Amniotic stem cell (primary cell): Measurements from ENCODE around the gene UBTFL1.
"Not testable (repeated sequence)": the region's sequence is repeated elsewhere in the genome, so short reads cannot be mapped to it uniquely, and the experiment has no call there.

ENCODE experiments used
- DNase-seq: peaks from one replicate; lab custom pipeline; 2025; lab: John Stamatoyannopoulos, UW

UBTFL1 gene, protein sequence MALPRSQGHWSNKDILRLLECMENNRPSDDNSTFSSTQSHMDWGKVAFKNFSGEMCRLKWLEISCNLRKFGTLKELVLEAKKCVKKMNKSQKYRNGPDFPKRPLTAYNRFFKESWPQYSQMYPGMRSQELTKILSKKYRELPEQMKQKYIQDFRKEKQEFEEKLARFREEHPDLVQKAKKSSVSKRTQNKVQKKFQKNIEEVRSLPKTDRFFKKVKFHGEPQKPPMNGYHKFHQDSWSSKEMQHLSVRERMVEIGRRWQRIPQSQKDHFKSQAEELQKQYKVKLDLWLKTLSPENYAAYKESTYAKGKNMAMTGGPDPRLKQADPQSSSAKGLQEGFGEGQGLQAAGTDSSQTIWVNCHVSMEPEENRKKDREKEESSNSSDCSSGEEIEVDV

DNA sequence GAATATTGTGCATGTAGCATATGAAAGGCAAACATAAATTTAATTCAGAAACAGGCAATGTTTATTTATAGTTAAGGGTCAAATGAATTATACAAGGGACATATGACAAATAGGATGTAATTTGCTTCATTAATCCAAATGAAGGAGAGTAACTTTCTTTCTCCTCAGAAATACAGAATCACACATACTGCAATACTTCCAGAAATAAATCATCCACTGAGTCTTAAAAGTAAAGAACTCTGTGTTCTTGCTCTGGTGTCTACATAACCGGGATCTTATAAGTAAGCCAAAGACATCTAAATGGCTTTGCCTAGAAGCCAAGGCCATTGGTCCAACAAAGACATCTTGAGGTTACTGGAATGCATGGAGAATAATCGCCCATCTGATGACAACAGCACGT, at the start of gene UBTFL1:
TSS of gene UBTFL1 (plus strand) at position 301 of the 400 bp plus-strand sequence. CDS start at position 301, 0 bp downstream.
- DNase-seq, result not testable (repeated sequence)

DNA sequence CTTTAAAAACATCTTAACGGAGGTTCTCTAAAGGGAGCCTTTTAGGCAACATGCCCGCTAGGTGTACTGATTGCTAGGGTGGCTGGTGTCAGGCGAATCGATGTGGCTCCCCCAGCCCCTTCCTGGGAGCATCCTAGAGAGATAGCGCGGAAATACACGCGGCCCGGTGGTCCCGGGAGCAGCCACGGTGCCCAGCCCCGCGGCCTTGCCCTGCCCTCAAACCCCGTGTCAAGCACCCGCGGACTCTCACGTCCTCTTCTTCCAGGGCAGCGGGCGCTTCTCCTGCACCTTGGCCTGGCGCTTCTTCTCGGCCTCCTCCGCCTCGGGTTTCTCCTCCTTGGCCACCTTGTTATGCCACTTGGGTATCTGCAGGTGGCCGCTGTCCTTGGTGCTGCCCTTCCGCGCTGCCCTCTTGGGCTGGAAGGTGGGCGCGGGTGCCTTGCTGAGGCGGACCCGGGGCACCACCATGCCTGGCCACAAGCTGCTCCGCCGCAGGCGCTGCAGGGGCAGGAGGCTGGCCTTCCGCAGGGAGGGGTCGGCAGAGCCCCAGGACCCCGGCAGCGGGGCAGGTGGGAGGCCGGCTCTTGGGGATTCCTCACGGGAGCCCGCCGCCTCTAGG, 34.0 kb upstream of the UBTFL1 start:
- not testable (repeated sequence) for DNase-seq

DNA sequence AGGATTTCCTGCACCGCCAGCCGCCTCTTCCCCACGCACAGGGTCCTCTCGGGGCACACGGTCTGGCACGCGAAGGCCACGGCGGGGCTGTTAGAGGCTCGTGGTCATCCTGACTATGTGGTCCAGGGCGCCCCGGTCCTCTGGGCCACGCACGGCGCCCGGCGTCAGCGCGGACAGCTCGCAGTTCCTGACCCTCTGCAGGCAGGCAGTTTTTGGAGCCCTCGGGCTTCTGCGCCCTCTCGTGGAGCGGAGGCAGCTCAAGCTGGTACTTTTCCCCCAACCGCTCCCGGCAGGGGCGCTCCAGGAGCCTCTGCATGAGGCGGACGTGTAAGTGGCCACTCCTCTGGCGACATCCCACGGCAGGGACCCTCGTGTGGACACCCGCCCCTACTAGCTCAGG, 33.4 kb upstream of the UBTFL1 start:
- DNase-seq, result not testable (repeated sequence)

DNA sequence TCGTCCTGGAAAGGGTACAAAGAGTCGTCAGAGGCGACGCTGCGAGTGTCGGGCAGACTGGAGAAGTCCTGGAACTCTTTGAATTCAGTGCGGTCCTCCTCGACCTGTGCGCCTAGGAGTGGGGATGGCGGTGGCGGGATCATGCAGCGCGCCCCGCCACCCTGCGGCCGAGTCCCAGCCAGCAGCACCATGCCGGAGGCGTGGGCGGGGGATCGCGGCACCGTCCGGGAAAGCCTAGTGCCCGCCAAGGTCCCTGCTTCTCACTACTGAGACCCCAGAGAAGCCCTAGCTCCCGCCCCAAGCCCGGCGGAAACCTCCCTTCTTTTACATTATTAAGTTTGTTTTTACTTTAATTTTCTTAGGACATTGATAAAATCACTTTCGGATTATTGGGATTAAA, 32.2 kb upstream of the UBTFL1 start:
- DNase-seq, result not testable (repeated sequence)

DNA sequence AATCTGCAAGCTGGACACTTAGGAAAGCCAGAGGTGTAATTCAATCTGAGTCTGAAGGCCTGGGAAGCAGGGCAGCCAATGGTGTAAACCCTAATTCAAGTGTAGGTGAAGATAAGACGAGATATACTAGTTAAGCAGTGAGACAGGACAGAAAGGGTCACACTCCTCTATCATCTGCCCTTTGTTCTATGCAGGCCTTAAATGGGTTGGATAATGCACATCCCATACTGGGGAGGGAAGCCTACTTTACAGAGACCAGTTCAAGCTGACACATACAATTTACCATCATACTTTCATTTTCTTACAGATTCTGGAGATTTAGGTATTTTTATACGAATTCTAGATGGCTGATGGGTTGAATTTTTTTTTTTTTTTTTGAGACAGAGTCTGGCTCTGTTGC, 3.0 kb downstream of the UBTFL1 start:
- DNase-seq, result not testable (repeated sequence)

DNA sequence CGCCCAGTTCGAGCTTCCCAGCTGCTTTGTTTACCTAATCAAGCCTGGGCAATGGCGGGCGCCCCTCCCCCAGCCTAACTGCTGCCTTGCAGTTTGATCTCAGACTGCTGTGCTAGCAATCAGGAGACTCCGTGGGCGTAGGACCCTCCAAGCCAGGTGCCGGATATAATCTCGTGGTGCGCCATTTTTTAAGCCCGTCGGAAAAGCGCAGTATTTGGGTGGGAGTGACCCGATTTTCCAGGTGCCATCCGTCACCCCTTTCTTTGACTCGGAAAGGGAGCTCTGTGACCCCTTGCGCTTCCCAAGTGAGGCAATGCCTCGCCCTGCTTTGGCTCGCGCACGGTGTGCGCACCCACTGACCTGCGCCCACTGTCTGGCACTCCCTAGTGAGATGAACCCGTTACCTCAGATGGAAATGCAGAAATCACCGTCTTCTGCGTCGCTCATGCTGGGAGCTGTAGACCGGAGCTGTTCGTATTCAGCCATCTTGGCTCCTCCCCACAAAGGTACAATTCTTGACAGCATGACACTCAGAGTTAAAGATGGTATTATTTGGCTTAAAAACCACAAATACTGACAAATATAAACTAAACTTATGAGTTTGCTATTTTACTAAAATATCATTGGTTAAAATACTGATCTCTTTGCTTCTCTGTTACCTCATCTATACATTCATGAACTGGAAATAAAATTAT, 9.6 kb downstream of the UBTFL1 start:
- DNase-seq, result not testable (repeated sequence)

DNA sequence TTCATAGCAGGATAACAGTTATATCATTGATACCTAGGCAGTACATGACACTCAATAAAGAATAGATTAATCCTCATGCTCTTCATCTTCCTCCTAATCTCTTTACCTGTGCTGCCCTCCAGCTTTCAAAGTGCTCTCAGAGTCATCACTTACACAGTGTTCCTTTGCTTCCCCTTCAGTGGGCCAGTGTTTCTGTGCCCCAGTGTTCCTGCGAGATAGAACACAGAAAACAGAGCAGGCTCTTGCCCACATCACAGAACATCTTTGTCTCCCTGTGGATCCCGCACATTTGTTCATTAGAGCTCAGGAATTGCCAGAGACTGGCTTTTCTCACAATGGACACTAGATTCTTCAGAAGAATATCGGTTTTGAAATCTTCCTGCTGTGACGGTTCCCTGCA, 12.5 kb downstream of the UBTFL1 start:
- not testable (repeated sequence) for DNase-seq

DNA sequence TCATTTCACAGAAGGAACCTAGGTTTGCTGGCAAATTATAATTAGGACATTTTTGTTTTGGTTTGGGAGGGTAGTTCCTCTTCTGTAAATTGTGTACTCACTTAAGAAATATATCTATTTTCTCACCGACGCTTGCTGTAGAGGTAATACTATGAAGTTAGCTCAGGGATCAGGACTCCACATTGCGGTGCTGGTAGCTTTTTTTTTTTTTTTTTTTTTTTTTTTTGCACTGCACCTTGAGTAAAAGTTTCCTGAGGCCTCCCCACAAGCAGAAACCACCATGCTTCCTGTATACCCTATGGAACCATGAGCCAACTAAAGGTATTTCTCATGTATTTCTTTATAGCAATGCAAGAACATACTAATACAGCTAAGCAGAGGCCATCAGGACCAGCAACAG, 14.7 kb downstream of the UBTFL1 start:
- no peak for DNase-seq

DNA sequence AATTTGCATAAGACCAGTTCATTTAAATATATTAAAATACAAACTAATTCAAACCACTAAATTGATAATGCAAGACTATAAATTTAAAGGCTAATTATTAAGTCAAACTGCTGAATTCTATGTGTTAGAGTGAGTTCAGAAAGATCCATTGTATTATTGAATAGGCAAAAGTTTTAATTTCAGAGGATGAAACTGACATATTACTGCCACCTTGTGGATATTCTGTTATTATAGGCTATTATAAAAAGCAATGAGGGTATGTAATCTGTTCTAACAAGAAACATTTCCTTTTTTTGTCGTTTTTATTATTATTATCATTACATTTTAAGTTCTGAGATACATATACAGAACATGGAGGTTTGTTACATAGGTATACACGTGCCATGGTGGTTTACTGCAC, 27.8 kb downstream of the UBTFL1 start:
- DNase-seq, result no peak

DNA sequence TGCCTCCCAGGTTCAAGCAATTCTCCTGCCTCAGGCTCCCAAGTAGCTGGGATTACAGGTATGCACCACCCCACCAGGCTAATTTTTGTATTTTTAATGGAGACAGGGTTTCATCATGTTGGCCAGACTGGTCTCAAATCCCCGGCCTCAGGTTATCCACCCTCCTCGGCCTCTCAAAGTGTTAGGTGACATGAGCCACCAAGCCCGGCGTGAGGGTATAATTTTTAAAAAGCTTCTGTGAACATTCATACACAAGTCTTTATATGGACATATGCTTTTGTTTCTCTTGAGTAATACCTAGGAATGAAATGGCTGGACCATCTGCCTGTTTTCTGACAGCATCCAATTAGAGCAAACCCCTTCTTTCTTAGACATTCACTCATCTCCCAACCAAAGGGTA, 34.4 kb downstream of the UBTFL1 start:
- no peak for DNase-seq

DNA sequence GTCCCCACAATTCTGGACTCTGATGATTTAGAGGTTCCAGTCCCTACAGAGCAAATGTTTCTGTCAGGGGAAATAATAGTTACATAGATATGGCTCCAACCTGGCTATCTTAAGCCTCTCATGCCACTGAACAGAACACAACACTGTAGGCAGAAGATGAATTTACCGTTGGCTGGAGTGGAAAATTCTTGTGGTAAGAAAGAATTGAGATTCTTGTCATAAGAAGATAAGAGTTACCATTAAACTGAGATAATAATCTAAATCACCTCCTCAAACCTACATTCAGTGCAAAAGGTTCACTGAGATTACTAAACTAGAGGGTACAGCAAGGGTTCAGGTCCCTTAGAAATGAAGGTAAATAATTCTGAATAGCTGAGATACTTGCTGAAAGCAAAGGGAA, 38.6 kb downstream of the UBTFL1 start:
- no peak for DNase-seq

DNA sequence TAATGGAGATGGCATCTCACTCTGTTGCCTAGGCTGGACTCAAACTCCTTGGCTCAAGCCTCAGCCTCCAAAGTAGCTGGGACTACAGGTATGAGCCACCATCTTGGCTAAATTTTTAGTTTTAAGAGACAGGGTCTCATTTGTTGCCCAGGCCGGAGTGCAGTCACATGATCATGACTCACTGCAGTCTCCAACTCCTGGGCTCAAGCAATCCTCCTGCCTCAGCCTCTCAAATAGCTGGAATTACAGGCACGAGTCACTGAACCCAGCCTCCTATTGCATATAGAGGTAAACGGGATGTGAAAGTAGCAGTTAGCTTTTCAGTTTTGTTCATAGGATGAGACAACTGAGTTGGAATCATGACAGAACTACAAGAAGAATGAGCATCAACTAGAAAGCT, 39.2 kb downstream of the UBTFL1 start:
- DNase-seq, result no peak

DNA sequence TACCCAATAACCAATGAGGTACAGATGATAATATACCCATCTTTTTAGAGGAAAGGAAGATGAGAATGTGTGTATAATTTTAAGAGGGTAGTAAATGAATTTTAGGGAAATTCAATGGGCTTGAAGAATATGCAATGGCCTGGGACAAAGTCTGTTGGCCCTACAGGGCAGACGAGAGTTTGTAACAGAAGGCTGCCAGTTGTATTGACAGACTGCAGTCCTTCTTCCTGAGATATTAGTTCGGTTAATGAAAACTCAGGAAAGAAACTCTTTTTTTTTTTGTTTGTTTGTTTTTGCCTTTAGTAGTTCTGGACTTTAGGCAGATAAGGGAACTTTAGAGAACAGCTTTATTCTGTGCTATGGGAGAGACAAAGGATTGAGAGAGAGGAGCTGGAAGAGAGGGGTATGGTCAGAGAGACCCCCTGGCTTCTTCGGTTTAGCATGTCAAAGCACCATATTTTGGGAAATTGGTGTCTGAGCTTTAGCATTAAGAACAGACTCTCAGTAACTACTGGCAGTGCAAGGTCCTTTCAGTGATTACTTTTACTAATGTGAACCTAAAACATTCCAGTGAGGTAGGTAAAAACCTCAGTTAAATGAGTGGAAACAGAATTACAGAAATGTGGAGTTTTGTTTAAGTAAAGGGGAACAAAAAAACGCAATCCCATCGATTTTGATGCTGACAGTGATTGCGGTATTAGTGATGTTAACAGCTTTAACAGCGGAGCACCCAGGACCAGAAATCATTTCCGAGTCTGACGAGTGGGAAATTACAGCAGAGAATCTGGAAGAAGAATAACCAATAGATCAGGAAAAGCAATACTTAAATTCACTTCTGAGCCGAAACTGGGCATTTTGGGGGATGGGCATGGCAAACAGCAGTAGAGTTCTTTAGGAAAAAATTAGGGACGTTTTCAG, 48.1 kb downstream of the UBTFL1 start:
- no peak for DNase-seq

DNA sequence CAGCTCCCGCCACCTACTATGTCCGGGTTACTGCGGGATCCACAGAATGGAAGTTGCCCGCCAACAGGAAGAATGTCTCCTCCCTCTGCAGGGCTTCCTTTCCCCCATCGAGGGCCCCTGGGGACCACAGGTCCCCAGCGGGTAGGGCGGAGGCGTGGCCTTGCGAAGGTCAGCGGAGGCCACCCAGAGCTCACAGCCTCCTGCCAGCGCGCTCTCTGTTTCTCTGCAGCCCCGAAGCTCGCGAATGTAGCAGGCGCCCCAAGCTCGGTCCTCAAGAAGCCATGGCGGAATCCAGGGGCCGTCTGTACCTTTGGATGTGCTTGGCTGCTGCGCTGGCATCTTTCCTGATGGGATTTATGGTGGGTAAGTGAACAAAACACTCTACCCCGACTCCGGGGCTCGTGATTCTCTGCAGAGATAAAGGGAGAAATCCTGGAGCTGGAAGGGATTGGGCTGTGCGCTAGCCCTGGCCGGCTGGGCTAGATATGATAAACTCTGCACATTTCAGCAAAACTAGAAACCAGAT, 48.8 kb downstream of the UBTFL1 start, which contains the start of gene NAALAD2:
TSS of gene NAALAD2 (plus strand) at position 186 of the 526 bp plus-strand sequence. CDS start at position 282, 96 bp downstream.
- DNase-seq, result no peak

DNA sequence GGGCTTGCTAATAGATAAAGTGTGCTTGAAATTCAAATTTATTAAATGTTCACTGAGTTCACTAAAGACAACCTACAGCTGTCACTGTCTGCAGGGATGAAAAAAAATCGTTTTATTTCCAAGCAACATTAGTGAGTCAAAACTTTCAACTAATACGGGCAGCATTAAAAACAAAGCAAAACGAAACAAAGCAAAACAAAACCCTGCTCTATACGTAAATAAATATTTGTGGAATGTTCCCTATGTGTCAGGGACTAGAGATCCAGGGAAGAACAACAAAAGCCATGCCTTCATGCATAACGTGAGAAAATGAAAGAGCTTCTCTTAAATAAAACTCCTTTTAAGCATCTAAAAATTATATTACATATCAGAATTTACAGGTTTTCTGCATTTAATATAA, 49.3 kb downstream of the UBTFL1 start:
- DNase-seq, result no peak
